HG03066 (cell line): ENCODE results near the gene HMGN4.

Experiments
- ATAC-seq: cut with Tn5 transposase; IDR thresholded peaks from one replicate; pipeline ENCODE4 v1.9.1; 2021; ENCODE audit warnings: low read depth; ENCODE audit not compliant: unreplicated experiment

The HMGN4 gene

DNA sequence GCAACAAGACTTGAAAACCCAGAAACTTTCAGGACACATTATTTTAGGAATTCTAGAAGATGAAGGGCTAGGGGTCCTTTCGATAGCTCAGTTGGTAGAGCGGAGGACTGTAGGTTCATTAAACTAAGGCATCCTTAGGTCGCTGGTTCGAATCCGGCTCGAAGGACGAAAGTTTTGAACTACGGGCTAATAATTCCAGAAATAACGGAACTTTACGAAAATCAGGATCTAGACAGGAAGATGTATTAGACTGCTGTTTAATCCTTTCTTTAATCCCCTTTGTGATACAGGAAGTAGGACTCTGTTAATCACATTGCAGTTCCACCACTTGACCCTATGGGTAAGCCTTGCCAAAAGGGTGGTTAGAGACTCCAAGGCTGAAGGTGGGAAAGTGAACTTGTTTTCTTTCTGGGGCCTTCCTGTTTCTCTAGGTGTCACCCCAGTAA is 37.4 kb downstream of the HMGN4 start:
- ATAC-seq, result no peak

DNA sequence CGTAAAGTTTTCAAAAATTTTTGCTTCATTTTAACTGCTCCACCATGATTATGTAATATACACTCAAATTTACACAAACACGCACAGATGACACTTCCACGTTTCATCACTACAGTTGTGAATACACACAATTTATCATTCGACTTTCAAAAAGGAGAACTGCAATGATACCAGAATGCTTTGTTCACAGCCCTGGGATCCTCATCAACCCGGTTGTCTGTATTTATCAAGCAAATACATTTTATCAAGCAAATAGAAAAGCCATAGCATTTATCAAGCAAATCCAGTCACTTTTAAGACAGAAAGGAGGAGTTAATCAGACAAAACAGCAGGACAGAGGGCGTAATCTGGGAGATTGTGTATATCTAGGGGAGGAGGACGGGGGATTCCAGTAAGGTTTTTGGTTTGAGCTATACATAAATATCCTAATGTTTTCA is 38.3 kb downstream of the HMGN4 start:
- ATAC-seq, result no peak

DNA sequence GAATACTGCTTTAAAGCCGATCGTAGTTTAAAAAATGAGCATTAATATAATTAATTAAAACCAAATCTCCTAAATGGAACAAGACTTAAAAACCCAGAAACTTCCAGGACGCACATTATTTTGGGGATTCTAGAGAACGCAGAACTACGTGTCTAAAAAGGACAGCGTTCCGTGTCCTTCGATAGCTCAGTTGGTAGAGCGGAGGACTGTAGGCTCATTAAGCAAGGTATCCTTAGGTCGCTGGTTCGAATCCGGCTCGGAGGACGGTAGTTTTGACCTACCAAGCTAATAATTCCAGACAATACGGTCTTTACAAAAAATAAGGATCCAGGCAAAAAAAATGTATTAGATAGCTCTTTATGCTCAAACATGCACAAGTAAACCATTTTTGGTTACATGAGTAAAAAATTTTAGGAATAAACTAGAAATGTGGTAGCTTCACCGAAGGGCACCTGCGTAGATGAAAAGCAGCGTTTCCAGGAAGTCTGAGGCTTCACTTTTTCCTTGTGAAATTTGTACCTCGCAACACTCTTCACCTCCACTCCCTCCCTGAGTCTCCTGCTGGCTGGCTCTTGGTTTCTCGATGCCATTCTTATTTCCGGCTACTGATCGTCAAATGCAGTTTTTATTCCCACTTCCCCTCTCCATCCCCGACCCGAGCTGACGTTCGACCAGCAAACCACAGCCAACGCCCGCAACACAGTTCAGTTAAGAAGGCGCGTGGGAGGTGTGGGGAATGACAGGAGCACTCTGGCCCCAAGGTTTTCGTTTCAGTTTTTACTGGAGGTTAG is 39.0 kb downstream of the HMGN4 start:
- no peak for ATAC-seq

DNA sequence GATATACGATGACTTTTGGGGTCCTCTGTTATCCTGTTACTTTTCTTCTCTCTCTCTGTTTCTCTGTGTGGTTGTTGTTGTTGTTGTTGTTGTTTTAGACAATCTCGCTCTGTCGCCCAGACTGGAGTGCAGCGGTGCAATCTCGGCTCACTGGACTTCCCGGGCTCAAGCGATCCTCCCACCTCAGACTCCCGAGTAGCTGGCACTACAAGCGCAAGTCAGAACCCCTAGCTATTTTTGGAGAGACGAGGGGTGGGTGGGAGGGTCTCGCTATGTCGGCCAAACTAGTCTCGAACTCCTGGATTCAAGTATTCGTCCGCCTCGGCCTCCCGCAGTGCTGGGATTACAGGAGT is 39.5 kb downstream of the HMGN4 start:
- no peak for ATAC-seq

DNA sequence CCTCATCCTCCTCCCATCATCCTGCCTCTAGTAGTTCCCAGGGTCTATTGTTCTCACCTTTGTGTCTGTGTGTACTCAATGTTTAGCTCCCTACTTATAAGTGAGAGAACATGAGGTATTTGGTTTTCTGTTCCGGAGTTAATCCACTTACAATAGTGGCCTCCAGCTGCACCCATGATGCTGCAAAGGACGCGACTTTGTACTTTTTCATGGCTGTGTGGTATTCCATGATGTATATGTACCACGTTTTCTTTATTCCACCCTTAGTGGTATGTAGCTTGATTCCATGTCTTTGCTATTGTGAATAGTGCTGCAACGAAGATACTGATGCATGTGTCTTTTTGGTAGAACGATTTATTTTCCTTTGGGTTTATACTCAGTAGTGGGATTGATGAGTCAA is 40.1 kb downstream of the HMGN4 start:
- no peak for ATAC-seq

DNA sequence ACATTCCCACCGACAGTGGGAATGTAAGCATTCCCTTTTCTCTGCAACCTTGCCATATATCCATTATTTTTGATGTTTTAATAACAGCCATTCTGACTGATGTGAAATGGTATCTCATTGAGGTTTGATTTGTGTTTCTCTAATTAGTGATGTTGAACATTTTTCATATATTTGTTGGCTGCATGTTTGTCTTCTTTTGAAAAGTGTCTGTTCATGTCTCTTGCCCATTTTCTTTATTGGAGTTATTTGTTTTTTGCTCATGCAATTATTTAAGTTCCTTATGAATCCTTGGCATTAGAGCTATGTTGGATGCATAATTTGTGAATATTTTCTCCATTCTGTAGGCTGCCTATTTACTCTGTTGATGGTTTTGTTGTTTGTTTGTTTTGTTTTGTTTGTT is 40.6 kb downstream of the HMGN4 start:
- no peak for ATAC-seq

DNA sequence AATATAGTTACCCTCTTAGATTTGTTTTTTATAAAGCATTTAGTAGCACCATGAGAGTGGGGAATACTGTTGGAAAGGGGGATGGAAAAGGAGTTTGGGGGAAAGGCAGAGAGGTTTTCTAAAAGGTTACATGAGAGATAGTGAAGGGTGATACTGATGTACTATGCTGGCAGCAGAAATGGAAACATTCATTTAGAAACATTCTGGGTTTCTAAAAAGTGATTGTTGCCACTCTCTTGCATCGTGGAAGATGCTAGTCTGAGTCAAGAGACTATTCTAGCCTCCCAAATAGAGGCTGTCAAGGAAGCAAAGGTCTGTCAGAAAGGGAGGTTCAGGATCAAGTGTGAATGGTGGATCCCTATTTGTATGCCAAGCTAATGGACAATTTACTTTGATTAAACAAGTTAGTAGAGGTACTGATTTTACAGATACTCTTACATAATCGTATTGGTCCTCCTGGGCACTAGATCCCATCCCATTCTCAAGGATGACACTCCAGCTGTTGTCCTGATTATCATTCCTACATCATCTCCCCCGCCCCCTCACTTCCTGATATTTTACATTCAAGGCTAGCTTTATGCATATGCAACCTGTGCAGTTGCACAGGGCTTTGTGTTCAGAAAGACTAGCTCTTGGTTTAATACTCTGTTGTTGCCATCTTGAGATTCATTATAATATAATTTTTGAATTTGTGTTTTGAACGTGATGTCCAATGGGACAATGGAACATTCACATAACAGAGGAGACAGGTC is 43.2 kb downstream of the HMGN4 start:
- ATAC-seq, result no peak

DNA sequence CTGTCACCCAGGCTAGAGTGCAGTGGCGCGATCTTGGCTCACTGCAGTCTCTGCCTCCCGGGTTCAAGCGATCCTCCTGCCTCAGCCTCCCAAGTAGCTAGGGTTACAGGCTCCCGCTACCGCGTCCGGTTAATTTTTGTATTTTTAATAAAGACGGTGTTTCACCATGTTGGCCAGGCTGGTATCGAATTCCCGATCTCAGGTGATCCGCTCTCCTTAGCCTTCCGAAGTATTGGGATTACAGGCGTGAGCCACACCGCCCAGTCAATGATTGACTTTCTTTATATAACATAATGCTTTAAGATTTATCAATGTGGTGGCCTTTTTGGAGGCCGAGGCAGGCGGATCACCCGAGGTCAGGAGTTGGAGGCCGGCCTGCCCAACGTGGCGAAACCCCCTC is 50.8 kb downstream of the HMGN4 start:
- no peak for ATAC-seq

DNA sequence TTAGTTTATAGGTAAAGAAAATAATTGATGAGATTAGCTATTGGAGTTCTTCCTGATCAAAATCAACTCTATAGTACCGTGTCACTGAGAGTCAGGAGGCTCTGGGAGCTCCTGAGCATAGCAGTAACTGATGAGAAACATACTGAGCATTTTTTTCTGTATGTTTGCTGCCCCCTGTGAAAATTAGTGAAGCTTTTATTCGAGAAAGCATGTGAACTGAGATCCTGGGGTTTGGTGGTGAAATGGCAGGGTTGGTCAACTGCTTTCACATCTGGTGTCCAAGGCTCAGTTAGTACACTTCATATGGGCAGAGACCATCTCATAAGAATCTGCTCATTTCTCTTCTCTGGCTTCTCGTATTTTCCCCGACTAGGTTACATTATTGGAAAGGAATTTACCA is 54.5 kb downstream of the HMGN4 start:
- ATAC-seq, result no peak

DNA sequence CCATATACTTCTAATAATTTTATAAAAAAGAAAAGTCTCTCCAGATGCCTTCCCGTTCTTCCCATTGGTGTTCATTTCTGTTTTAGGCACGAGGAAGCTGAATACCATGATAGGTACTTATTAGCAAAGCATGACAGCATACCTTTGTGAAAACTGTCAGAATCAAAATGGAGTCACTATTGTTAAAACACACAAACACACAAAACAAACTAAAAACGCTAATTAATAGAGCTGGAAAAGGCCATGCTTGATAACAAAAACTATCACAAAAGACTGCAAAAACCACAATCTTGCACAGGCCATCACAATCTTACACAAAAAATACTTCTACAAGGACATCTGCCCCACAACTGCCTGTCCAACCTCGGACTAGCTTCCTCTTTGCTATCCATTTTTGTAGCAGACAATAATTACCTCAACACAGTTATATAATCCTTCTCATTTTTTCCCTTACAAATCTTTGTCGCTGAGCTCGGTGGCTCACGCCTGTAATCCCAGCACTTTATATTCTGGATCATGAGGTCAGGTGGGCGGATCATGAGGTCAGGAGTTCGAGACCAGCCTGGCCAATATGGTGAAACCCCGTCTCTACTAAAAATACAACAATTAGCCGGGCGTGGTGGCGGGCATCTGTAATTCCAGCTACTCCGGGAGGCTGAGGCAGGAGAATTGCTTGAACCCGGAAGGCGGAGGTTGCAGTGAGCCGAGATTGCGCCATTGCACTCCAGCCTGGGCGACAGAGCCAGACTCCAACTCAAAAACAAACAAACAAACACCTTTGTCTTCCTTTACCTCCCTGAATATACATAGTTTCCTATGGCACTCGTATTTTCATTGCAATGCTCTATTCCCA is 55.3 kb downstream of the HMGN4 start:
- no peak for ATAC-seq

DNA sequence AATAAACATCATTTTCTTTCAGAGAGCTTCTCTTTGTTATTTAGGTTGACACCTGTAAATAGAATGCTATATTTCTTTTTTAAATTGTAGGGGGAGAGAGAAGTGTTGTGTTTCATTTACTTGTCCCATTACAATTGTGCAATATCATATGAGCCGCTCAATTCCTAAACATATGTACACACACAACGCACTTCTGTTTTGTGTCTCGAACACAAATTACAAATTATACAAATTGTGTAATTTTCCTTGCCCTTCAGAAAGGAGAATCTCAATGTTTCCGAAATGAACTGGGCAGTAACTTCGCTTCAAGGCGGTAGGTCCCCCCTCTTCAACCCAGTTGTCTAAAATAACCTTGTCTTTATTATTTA is 55.9 kb downstream of the HMGN4 start:
- no peak for ATAC-seq

DNA sequence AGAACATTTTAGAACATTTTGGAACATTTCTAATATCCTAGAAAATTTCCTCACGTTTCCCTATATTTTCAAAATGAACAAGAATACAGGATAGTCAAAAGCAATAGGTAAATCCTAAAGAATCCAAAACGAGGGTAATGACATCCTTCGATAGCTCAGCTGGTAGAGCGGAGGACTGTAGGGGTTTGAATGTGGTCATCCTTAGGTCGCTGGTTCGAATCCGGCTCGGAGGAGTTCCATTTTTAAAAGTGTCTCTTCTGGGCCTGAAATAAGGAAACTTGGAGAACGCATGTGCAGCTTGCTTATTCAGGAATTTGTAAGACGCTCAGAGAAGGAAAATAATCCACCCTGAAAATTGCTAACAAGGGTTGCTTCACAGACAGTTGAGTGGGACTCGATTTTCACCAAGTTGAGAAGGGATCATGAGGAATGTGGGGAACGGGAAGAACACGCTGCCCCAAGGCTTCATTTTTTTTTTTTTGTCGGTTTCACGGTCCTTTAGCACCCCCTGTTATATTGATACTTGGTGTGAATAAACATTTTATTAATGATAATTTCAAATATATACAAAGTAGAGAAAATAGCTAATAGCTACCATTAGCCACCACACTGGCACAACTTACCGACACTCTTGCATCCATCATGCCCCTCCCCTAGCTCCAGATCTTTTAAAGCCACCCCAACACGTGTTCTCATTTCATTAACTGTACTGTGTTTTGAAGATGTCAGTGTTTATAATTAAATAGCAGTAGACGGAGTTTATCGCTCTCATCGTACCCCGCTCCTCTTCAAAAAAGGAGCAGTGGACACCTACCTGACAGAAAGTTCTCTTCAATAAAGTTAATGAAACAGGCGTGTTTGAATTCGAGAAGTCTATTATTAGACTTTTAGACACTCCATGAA is 56.8 kb downstream of the HMGN4 start:
- no peak for ATAC-seq

DNA sequence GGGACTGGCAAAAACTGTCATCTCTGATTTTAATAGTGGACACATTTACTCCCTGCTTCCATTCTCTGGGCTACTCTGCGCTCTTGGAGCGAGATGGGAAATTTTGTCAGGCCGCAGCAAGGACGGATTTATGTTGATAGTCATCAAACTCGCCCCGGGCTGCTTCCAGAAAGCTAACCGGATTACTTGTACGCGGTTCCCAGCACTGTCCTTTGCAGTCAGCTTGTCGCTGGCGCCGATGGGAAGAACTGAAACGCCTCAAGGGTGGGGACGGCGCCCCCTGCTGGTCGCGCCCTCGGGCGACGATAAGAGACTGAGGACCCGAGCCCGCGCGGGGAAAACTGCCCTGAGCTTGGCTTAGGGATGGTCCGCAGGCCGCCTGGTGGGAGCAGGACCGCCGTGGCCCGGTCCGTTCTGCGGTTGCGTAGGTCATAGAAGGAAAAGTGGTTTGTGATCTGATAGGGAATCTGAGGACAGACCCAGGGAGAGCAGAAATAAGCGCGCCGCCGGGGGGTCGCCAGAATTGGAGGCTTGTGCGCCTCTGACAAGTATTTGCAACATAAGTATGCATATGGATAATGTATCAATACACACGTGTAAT is 57.6 kb downstream of the HMGN4 start:
- ATAC-seq, result peak; percentile 49
